A549 (cell line): ENCODE results near the gene LOXHD1. TPM values are rescaled to one million over a fixed set of nuclear protein-coding genes. Genes with fewer than 3 reads are reported as not detected.

Source experiments
- ATAC-seq, 2 experiments: fragments of 200-7000 bp in 1 of 2; fragments of >200 bp in 1 of 2; cut with Nextera tagmentation in 1 of 2; cut with Tn5 transposase in 1 of 2; 3 replicates each; pipeline versions ENCODE4 v1.8.0 to v1.9.1; 2018 to 2020; ENCODE audit warnings: mild to moderate bottlenecking in 1 of 2, moderate library complexity in 1 of 2
- CTCF ChIA-PET: fragments of 300-600 bp; sonication (Branson Sonifier 250); formaldehyde crosslinking; extraction: SDS; loops from one replicate; lab custom pipeline; 2021; ENCODE audit warnings: antibody characterized with exemption, inconsistent platforms; lab: Yijun Ruan, JAX
- POLR2A ChIA-PET: fragments of 350-600 bp; formaldehyde crosslinking; extraction: SDS; loops from one replicate; lab custom pipeline; 2021; ENCODE audit warnings: antibody characterized with exemption, inconsistent platforms; lab: Yijun Ruan, JAX
- DNase-seq, 2 experiments: peaks; one replicate each; pipeline versions ENCODE4 v3.0.0 to v3.0.0-alpha.2; 2011 to 2016; ENCODE audit warnings: low read depth in 1 of 2, low spot score in 1 of 2
- FAIRE-seq: peaks from 2 replicates; lab custom pipeline; 2011; peaks lifted over from hg19 to GRCh38; lab: Jason Lieb, UNC
- H3K27ac ChIP-seq, 2 experiments: fragments of >200 bp; sonication (Bioruptor Twin); formaldehyde crosslinking; 3 replicates each; pipeline ENCODE4 v1.5.1; 2016 to 2017
- H3K4me1 ChIP-seq: fragments of >200 bp; sonication (Bioruptor Twin); formaldehyde crosslinking; 3 replicates; pipeline ENCODE4 v1.6.1; 2016
- H3K4me2 ChIP-seq: fragments of >200 bp; sonication (Bioruptor Twin); formaldehyde crosslinking; 3 replicates; pipeline ENCODE4 v1.6.1; 2016
- H3K4me3 ChIP-seq: fragments of >200 bp; sonication (Bioruptor Twin); formaldehyde crosslinking; 3 replicates; pipeline ENCODE4 v1.5.1; 2016
- H3K9me3 ChIP-seq: fragments of >200 bp; sonication (Bioruptor Twin); formaldehyde crosslinking; 3 replicates; pipeline ENCODE4 v1.6.1; 2016
- CHD2 ChIP-seq: fragments of 150-350 bp; IDR thresholded peaks from 2 replicates; pipeline ENCODE4 v1.6.1; 2014; ENCODE audit warnings: low read length; ENCODE audit not compliant: partially characterized antibody
- EHF ChIP-seq: fragments of 250-450 bp; sonication (Bioruptor Pico); IDR thresholded peaks from 2 replicates; pipeline ENCODE4 v1.5.0; 2020; ENCODE audit warnings: mild to moderate bottlenecking
- EP300 ChIP-seq, 2 experiments: fragments of >200 bp; sonication (Bioruptor Twin); formaldehyde crosslinking; IDR thresholded peaks; 2 replicates in 1 of 2; 3 replicates in 1 of 2; pipeline ENCODE4 v1.6.1; 2016 to 2017
- FOSL2 ChIP-seq, 2 experiments: fragments of 450-650 bp in 1 of 2; fragments of >200 bp in 1 of 2; sonication (Bioruptor Twin) in 1 of 2; formaldehyde crosslinking; IDR thresholded peaks; 2 replicates each; pipeline versions ENCODE4 v1.5.0 to v1.6.1; 2016 to 2020; ENCODE audit warnings: mild to moderate bottlenecking in 1 of 2, moderate library complexity in 1 of 2
- FOXS1 ChIP-seq: fragments of 250-450 bp; sonication (Bioruptor Pico); IDR thresholded peaks from 2 replicates; pipeline ENCODE4 v1.5.0; 2020; ENCODE audit warnings: mild to moderate bottlenecking, moderate library complexity
- HDAC2 ChIP-seq: fragments of 200-600 bp; sonication (generic); IDR thresholded peaks from 2 replicates; pipeline ENCODE4 v1.6.1; 2016
- HMGXB4 ChIP-seq: fragments of 250-450 bp; sonication (Bioruptor Pico); IDR thresholded peaks from 2 replicates; pipeline ENCODE4 v1.5.0; 2021; ENCODE audit warnings: mild to moderate bottlenecking, moderate library complexity, borderline replicate concordance
- HOXB5 ChIP-seq: fragments of 250-450 bp; sonication (Bioruptor Pico); IDR thresholded peaks from 2 replicates; pipeline ENCODE4 v1.5.0; 2020; ENCODE audit warnings: mild to moderate bottlenecking, moderate library complexity
- JUN ChIP-seq, 2 experiments: fragments of >200 bp; sonication (Bioruptor Twin); formaldehyde crosslinking; IDR thresholded peaks; 2 replicates in 1 of 2; 3 replicates in 1 of 2; pipeline ENCODE4 v1.6.1; 2016 to 2017
- KDM1A ChIP-seq: fragments of 200-600 bp; sonication (generic); IDR thresholded peaks from 2 replicates; pipeline ENCODE4 v1.6.1; 2016; ENCODE audit warnings: low read depth, mild to moderate bottlenecking
- KDM5A ChIP-seq: fragments of 200-600 bp; sonication (generic); IDR thresholded peaks from 2 replicates; pipeline ENCODE4 v1.6.1; 2016; ENCODE audit warnings: antibody characterized with exemption, mild to moderate bottlenecking
- MAX ChIP-seq: IDR thresholded peaks from 2 replicates; pipeline ENCODE4 v1.6.1; 2012
- MAZ ChIP-seq: fragments of 150-350 bp; IDR thresholded peaks from 2 replicates; pipeline ENCODE4 v1.6.1; 2014; ENCODE audit warnings: antibody characterized with exemption, low read depth, low read length, borderline replicate concordance
- MYC ChIP-seq: IDR thresholded peaks from 2 replicates; pipeline ENCODE4 v1.6.1; 2012; ENCODE audit warnings: mild to moderate bottlenecking, inconsistent platforms, low read length, improper control_type of control experiment, borderline replicate concordance
- NPAS2 ChIP-seq: fragments of 250-450 bp; sonication (Bioruptor Pico); IDR thresholded peaks from 2 replicates; pipeline ENCODE4 v1.8.0; 2022; ENCODE audit warnings: mild to moderate bottlenecking, moderate library complexity, borderline replicate concordance
- POLR2A ChIP-seq: IDR thresholded peaks from 2 replicates; pipeline ENCODE4 v1.6.1; 2012; ENCODE audit warnings: mild to moderate bottlenecking, low read length
- POLR2AphosphoS2 ChIP-seq: conservative IDR thresholded peaks from 2 replicates; pipeline ENCODE4 v1.6.1; 2012; ENCODE audit warnings: low read length, improper control_type of control experiment, inconsistent platforms
- RARB ChIP-seq: fragments of 250-450 bp; sonication (Bioruptor Pico); IDR thresholded peaks from 2 replicates; pipeline ENCODE4 v1.8.0; 2021; ENCODE audit warnings: mild to moderate bottlenecking, moderate library complexity
- REST ChIP-seq: fragments of 200-600 bp; sonication (generic); IDR thresholded peaks from 2 replicates; pipeline ENCODE4 v1.6.1; 2016; ENCODE audit warnings: antibody characterized with exemption, mild to moderate bottlenecking, moderate library complexity
- RFX5 ChIP-seq: fragments of 450-650 bp; IDR thresholded peaks from 2 replicates; pipeline ENCODE4 v1.7.1; 2014; ENCODE audit warnings: antibody characterized with exemption, mild to moderate bottlenecking, moderate library complexity
- SREBF2 ChIP-seq: fragments of 450-650 bp; IDR thresholded peaks from 2 replicates; pipeline ENCODE4 v1.6.1; 2014; ENCODE audit warnings: mild to moderate bottlenecking, moderate library complexity
- TFCP2L1 ChIP-seq: fragments of 250-450 bp; sonication (Bioruptor Pico); IDR thresholded peaks from 2 replicates; pipeline ENCODE4 v1.5.0; 2021; ENCODE audit warnings: mild to moderate bottlenecking
- TP53 ChIP-seq: fragments of 250-450 bp; sonication (Bioruptor Pico); IDR thresholded peaks from 2 replicates; pipeline ENCODE4 v1.5.0; 2021; ENCODE audit warnings: mild to moderate bottlenecking, moderate library complexity
- WGBS: methylation state at CpG from one replicate; pipeline ENCODE4 v1.1.6; 2017; ENCODE audit errors: missing lambda C conversion rate; 5-methylcytosine and 5-hydroxymethylcytosine counted together
- polyA plus RNA-seq, 4 experiments: library from polyadenylated mRNA; depleted of rRNA in 3 of 4; stranded (reverse); fragments of >200 nt; fragmentation: RNase III in 1 of 4; extraction: RNeasy Plus Mini Kit Qiagen cat#74134 plus additional on column Dnase treatment in 1 of 4; gene quantifications; 2 replicates in 3 of 4; 3 replicates in 1 of 4; pipeline ENCODE4 v1.2.3, GENCODE V29; 2011 to 2017
- TF ChIP-seq, protein P1 (sequence below): fragments of >200 bp; sonication (Bioruptor Twin); formaldehyde crosslinking; IDR thresholded peaks from 2 replicates; pipeline ENCODE4 v1.6.1; 2016

Gene LOXHD1
- polyA plus RNA-seq, 2 of the 4 experiments (the other 2 are of a cell fraction), result not detected

- no peak for DNase-seq
- WGBS, result 33% methylated on average over 7 of the region's 12 CpGs
- POLR2A ChIA-PET, result no interaction called here
- TF ChIP-seq HDAC2 (no peak), EP300 (IDR thresholded peaks at IDR 0.05) (no peak), TFCP2L1 (CRISPR knock-in tag) (no peak), HMGXB4 (no peak), EHF (CRISPR knock-in tag) (no peak), KDM1A (no peak)
- TF ChIP-seq, protein P1, sequence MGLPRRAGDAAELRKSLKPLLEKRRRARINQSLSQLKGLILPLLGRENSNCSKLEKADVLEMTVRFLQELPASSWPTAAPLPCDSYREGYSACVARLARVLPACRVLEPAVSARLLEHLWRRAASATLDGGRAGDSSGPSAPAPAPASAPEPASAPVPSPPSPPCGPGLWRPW, result no peak
- ATAC-seq, result no peak
- no peak for FAIRE-seq
- no peak overlapping the region for H3K4me2 ChIP-seq
- H3K9me3 ChIP-seq, result no peaks in the 10 kb centered on the region
- H3K4me1 ChIP-seq, result no peaks in the 10 kb centered on the region
- H3K4me3 ChIP-seq, result no peak overlapping the region
- H3K27ac ChIP-seq, result no peak overlapping the region
- CTCF ChIA-PET, result no interaction called here
Measured at GRCh38 chr18:46562674-46563192, 94.3 kb downstream of the LOXHD1 start.

- CTCF ChIA-PET, result interaction anchor here (1.5 to 3.0 kb wide), 3 partner anchors 8 to 97 kb away, joined by 4 to 9 read pairs (median 4); partner anchors contain the start of gene LOXHD1
- H3K27ac ChIP-seq, result no peak overlapping the region
- no peak for FAIRE-seq
- no peak for DNase-seq
- 79% methylated on average over 11 of the region's 11 CpGs for WGBS
- no peak overlapping the region for H3K4me2 ChIP-seq
- H3K4me3 ChIP-seq, result no peak overlapping the region
- no peak for ATAC-seq
- no peaks in the 10 kb centered on the region for H3K4me1 ChIP-seq
- H3K9me3 ChIP-seq, result no peaks in the 10 kb centered on the region
- POLR2A ChIA-PET, result no interaction called here
- TF ChIP-seq MYC (no peak), SREBF2 (no peak), RFX5 (no peak), FOXS1 (CRISPR knock-in tag) (no peak), TP53 (CRISPR knock-in tag) (no peak), HOXB5 (CRISPR knock-in tag) (no peak), POLR2AphosphoS2 (no peak), KDM5A (no peak), JUN (IDR thresholded peaks at IDR 0.05) (no peak), FOSL2 (IDR thresholded peaks at IDR 0.05) (no peak), FOSL2 (CRISPR knock-in tag; IDR thresholded peaks at IDR 0.05) (no peak), EP300 (IDR thresholded peaks at IDR 0.05) (no peak), MAZ (no peak), RARB (no peak), CHD2 (no peak), POLR2A (no peak), MAX (no peak), REST (no peak), NPAS2 (no peak)
Measured at GRCh38 chr18:46560671-46561045, 96.4 kb downstream of the LOXHD1 start.
